ENCODE measurements around the gene MCAT.

MCAT gene

DNA sequence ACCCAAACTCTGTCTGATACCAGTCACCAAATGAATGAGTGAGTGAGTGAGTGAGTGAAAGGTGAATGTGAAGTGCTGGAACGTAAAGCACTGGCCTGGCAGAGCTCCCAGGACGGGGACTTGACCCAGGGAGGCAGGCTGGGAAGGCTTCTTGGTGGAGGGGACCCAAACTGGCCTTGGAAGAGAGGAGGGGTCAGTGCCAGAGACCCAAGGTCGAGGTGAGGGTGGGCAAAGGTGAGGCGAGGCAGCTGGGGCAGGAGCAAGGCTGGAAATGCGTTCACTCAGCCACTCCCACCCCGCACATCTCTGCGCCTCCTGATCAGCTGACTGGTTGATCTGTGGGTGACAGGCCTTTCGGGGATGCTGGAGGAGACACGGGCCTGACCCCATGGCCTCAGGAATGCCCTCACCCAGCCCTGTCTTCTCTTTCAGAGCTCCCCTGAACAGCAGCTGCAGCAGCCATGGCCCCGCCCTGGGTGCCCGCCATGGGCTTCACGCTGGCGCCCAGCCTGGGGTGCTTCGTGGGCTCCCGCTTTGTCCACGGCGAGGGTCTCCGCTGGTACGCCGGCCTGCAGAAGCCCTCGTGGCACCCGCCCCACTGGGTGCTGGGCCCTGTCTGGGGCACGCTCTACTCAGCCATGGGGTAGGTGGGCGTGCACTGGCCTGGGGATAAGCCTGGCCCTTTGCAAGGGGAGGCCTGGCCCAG is 15.7 kb upstream of the MCAT start:
- Histone ChIP-seq H3K4me3 (ENCODE audit: severe bottlenecking) (no peak overlapping the region), H3K36me3 (ENCODE audit: low read depth) (peaks cover 38% of the 10 kb centered on the region), H3K27ac (ENCODE audit: poor library complexity, severe bottlenecking) (no peak overlapping the region), H3K27me3 (ENCODE audit: insufficient read depth, poor library complexity, severe bottlenecking) (no peaks in the 10 kb centered on the region), H3K4me1 (ENCODE audit: insufficient read depth, poor library complexity, severe bottlenecking) (peaks cover 3% of the 10 kb centered on the region), H3K9me3 (ENCODE audit: severe bottlenecking) (no peaks in the 10 kb centered on the region)
- ATAC-seq (ENCODE audit: low read depth) (no peak), DNase-seq (ENCODE audit: low spot score) (no peak)
- TF ChIP-seq, protein P1, sequence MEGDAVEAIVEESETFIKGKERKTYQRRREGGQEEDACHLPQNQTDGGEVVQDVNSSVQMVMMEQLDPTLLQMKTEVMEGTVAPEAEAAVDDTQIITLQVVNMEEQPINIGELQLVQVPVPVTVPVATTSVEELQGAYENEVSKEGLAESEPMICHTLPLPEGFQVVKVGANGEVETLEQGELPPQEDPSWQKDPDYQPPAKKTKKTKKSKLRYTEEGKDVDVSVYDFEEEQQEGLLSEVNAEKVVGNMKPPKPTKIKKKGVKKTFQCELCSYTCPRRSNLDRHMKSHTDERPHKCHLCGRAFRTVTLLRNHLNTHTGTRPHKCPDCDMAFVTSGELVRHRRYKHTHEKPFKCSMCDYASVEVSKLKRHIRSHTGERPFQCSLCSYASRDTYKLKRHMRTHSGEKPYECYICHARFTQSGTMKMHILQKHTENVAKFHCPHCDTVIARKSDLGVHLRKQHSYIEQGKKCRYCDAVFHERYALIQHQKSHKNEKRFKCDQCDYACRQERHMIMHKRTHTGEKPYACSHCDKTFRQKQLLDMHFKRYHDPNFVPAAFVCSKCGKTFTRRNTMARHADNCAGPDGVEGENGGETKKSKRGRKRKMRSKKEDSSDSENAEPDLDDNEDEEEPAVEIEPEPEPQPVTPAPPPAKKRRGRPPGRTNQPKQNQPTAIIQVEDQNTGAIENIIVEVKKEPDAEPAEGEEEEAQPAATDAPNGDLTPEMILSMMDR (IDR thresholded peaks at IDR 0.05; ENCODE audit: poor library complexity, severe bottlenecking): no peak

DNA sequence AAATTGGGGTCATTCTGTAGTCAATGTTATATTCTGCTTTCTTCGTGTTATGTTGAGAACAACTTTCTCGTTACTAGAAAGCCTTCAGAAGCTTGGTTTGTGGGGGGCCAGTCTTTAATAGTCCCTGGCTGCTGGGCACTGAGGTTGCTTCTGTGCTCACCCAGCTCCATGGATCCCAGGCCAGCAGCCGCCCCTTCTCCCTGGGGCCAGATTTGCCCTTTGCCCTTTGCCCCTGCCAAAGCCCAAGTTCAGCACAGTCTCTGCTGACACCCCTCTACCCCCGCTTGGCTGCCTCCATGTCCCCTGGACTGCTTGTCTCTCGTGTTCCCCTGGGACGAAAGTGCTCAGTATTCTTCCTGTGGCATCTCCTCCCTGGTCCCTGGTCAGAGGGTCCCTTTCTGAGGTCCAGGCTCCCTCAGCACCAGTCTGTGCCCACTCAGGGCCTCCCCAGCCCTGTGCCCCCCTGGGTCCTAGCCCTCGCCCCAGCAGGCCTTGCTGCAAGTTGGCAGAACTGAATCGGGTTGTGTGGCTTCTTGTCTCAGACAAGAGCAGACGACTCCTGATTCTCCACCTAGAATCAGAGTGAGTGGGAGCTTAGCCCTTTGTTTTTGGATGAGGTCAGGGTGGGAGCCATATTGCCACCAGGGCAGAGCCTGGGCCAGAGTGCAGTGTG is 14.8 kb upstream of the MCAT start:
- Histone ChIP-seq H3K27me3 (ENCODE audit: insufficient read depth, poor library complexity, severe bottlenecking) (no peaks in the 10 kb centered on the region), H3K36me3 (ENCODE audit: low read depth) (peaks cover 40% of the 10 kb centered on the region), H3K9me3 (ENCODE audit: severe bottlenecking) (no peaks in the 10 kb centered on the region), H3K27ac (ENCODE audit: poor library complexity, severe bottlenecking) (no peak overlapping the region), H3K4me1 (ENCODE audit: insufficient read depth, poor library complexity, severe bottlenecking) (peaks cover 6% of the 10 kb centered on the region), H3K4me3 (ENCODE audit: severe bottlenecking) (no peak overlapping the region)
- TF ChIP-seq, protein P1 (IDR thresholded peaks at IDR 0.05; ENCODE audit: poor library complexity, severe bottlenecking): no peak
- ATAC-seq (ENCODE audit: low read depth) (no peak), DNase-seq (ENCODE audit: low spot score) (no peak)

DNA sequence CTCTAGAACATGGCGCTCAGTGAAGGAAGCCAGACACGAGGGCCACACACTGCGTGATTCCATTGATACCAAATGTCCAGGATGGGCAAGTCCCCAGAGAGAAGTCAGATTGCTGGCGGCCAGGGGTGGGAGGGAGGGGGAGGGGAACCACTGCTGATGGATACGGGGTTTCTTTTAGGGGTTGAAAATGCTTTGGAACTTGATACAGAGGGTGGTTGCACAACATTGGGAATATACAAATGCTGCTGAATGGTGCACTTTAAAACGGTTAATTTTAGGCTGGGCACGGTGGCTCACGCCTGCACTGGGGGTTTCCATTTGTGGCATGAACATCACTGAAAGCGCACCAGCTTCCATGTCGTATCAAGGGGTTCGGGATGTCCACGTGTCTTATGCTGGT is 13.2 kb upstream of the MCAT start:
- DNase-seq (ENCODE audit: low spot score) (no peak), ATAC-seq (ENCODE audit: low read depth) (no peak)
- H3K9me3 ChIP-seq (ENCODE audit: severe bottlenecking): no peaks in the 10 kb centered on the region
- H3K4me3 ChIP-seq (ENCODE audit: severe bottlenecking): no peak overlapping the region
- H3K27me3 ChIP-seq (ENCODE audit: insufficient read depth, poor library complexity, severe bottlenecking): no peaks in the 10 kb centered on the region
- peaks cover 6% of the 10 kb centered on the region for H3K4me1 ChIP-seq (ENCODE audit: insufficient read depth, poor library complexity, severe bottlenecking)
- H3K36me3 ChIP-seq (ENCODE audit: low read depth): peaks cover 29% of the 10 kb centered on the region
- TF ChIP-seq, protein P1 (IDR thresholded peaks at IDR 0.05; ENCODE audit: poor library complexity, severe bottlenecking): no peak
- H3K27ac ChIP-seq (ENCODE audit: poor library complexity, severe bottlenecking): no peak overlapping the region

DNA sequence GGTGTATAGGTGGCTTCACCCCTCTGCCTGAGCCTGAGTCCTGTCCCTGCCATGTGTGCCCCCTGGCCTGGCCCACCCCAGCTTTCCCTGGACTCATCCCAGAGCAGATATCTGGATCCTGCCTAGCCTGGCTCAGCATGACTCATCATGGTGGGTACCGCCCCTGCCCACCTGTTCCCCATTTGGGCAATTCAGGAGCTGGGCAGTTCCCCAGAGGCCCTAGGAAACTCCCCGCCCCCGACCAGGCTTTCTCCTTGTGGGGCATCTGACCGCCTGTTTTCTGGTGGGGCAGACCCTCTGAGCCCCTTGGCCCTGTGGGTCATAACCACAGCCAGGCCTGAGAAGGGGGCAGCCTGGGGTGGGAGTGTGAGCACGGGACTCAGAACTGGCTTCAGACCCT is 12.6 kb upstream of the MCAT start:
- no peak for ATAC-seq (ENCODE audit: low read depth)
- H3K4me1 ChIP-seq (ENCODE audit: insufficient read depth, poor library complexity, severe bottlenecking): peaks cover 6% of the 10 kb centered on the region

More for the DNA sequence above, 12.6 kb upstream of the MCAT start:
- Histone ChIP-seq H3K9me3 (ENCODE audit: severe bottlenecking) (no peaks in the 10 kb centered on the region), H3K4me3 (ENCODE audit: severe bottlenecking) (no peak overlapping the region), H3K27ac (ENCODE audit: poor library complexity, severe bottlenecking) (no peak overlapping the region), H3K36me3 (ENCODE audit: low read depth) (peaks cover 25% of the 10 kb centered on the region), H3K27me3 (ENCODE audit: insufficient read depth, poor library complexity, severe bottlenecking) (no peaks in the 10 kb centered on the region)
- DNase-seq (ENCODE audit: low spot score): peak; percentile 69
- TF ChIP-seq, protein P1 (IDR thresholded peaks at IDR 0.05; ENCODE audit: poor library complexity, severe bottlenecking): no peak

Measured in RWPE2 (cell line).